Measurements from ENCODE around the gene IGFBP7. TPM values are rescaled to one million over a fixed set of nuclear protein-coding genes. Genes with fewer than 3 reads are reported as not detected.

IGFBP7 gene
- total and polyA plus RNA-seq, 2 of the 8 experiments (the other 6 are each of a cell fraction or from before 2014, with no cell fraction given), result 0.17 to 0.48 TPM

DNA sequence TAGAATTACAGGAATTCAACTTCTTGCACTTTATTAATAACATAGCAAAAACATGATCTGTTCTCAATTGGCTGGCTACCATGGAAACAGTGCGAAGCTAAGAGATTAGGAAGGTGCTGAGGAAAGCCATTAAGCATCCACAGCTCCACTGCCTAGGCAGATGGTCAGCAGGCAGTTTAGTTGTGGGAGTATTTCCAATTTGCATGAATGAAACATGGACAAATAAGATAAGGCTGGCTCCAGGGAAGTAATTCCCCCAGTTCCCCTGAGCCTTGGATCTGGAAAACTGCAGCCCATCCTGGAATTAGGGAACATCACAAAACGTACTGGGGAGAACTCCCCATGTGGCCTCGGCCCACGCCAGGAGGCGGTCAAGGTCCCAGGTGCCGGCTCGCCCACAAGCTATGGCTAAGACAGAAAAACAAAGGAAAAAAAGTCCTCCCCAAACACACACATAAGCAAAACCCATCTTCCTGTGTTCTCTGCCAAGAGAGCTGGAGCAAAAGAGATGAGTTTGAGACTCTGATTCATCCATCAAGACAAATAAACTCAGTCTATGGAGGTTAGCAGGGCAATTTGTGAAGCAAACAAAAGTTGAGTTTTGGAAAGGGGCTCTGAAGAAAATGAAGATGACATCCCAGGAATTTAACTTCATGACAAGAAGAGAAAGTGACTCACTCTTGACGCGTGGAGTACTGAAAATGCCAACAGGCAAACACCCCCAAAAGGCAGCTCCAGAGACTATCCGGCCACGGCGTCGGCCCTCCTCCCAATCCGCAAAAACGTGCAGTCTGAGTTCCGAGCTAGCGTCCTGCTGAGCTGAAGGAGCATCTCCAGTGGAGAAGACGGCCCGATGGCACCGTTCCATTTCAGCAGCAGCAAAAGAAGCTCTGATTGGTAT is 45.1 kb downstream of the IGFBP7 start:
- Histone ChIP-seq H3K14ac (ENCODE audit: insufficient read length) (no peak overlapping the region), H3K27me3 (replicated peaks in 1 of 4; ENCODE audit: control insufficient read depth in 3 of 4, extremely low read depth in 1 of 4, insufficient read depth in 3 of 4, low read length in 3 of 4) (no peaks in the 10 kb centered on the region), H2AFZ (ENCODE audit: low read length) (no peak overlapping the region), H4K91ac (replicated peaks; ENCODE audit: insufficient read length, low read length) (no peak overlapping the region), H2BK120ac (replicated peaks; ENCODE audit: low read depth, low read length) (no peak overlapping the region), H4K8ac (ENCODE audit: extremely low read depth, insufficient read depth, low read length) (no peak overlapping the region; the same call in 1 of the 2 replicates), H3K4me1 (replicated peaks in 1 of 4; ENCODE audit: control insufficient read depth in 3 of 4, insufficient read depth in 4 of 4, low read length in 3 of 4) (no peaks in the 10 kb centered on the region), H2BK15ac (ENCODE audit: low read length) (no peak overlapping the region), H3K9me3 (ENCODE audit: insufficient read depth in 2 of 2, low read depth in 1 of 2, low read length in 1 of 2) (no peaks in the 10 kb centered on the region), H3K4ac (replicated peaks; ENCODE audit: insufficient read length, low read depth, low read length) (no peak overlapping the region), H2BK5ac (ENCODE audit: low read depth, low read length) (no peak overlapping the region), H4K5ac (ENCODE audit: insufficient read length, low read depth, low read length) (no peak overlapping the region), H3K79me2 (ENCODE audit: control insufficient read depth in 1 of 2, insufficient read depth in 2 of 2, low read length in 2 of 2) (no peaks in the 10 kb centered on the region), H3K79me1 (ENCODE audit: low read depth, low read length) (no peaks in the 10 kb centered on the region), H3K4me2 (ENCODE audit: insufficient read depth in 1 of 2, low read depth in 2 of 2, low read length in 2 of 2) (no peak overlapping the region), H2BK20ac (ENCODE audit: low read length) (no peak overlapping the region), H3K23me2 (ENCODE audit: low read depth, low read length) (no peaks in the 10 kb centered on the region), H3K4me3 (ENCODE audit: extremely low read depth in 1 of 4, insufficient read depth in 2 of 4, low read depth in 3 of 4, low read length in 4 of 4) (no peak overlapping the region), H4K20me1 (replicated peaks in 1 of 2; ENCODE audit: control insufficient read depth in 1 of 2, insufficient read depth in 2 of 2, low read length in 2 of 2) (no peaks in the 10 kb centered on the region), H2BK12ac (ENCODE audit: low read depth, low read length) (no peak overlapping the region), H3K56ac (replicated peaks; ENCODE audit: insufficient read length, low read depth, low read length) (no peak overlapping the region), H3K18ac (ENCODE audit: extremely low read depth, low read length) (no peak overlapping the region), H2AK5ac (ENCODE audit: low read depth, low read length) (no peak overlapping the region), H3K36me3 (ENCODE audit: control insufficient read depth in 2 of 4, insufficient read depth in 4 of 4, low read length in 3 of 4) (no peaks in the 10 kb centered on the region), H3K23ac (ENCODE audit: insufficient read length) (no peak overlapping the region), H3K27ac (ENCODE audit: low read depth, low read length) (no peak overlapping the region), H3K9ac (replicated peaks in 1 of 4; ENCODE audit: extremely low read depth in 1 of 4, low read depth in 3 of 4, low read length in 3 of 4) (no peak overlapping the region)
- ChIA-PET POLR2A (ENCODE audit: partially characterized antibody) (no interaction called here), CTCF (ENCODE audit: partially characterized antibody) (interaction anchor here (0.5 to 2.4 kb wide), 4 partner anchors 18 to 129 kb away, joined by 3 to 8 read pairs (median 4); no protein-coding TSS in a partner anchor)
- WGBS, 2 experiments (ENCODE audit: extremely low coverage in 1 of 2, insufficient coverage in 1 of 2, insufficient read length in 1 of 2, insufficient replicate concordance in 2 of 2, low coverage in 1 of 2, low lambda C conversion rate in 2 of 2, missing lambda C conversion rate in 1 of 2), result 88% methylated on average over 20 of the region's 20 CpGs; no CpG with 5 or more reads in 1 of the 2 experiments
- no peak for FAIRE-seq
- DNase-seq (ENCODE audit: low read depth in 1 of 2, low spot score in 2 of 2), result no peak
- TF ChIP-seq BACH1 (IDR thresholded peaks at IDR 0.05; ENCODE audit: low read length) (no peak), RBBP5 (IDR thresholded peaks at IDR 0.05; ENCODE audit: borderline replicate concordance, low read depth, low read length) (no peak), GTF2F1 (IDR thresholded peaks at IDR 0.05; ENCODE audit: borderline replicate concordance, low read depth, low read length) (no peak), CHD2 (IDR thresholded peaks at IDR 0.05; ENCODE audit: low read length) (no peak), FOSL1 (IDR thresholded peaks at IDR 0.05; ENCODE audit: insufficient read depth, low read depth, low read length) (no peak), KDM4A (IDR thresholded peaks at IDR 0.05; ENCODE audit: low read depth, low read length, severe bottlenecking) (no peak), SP2 (IDR thresholded peaks at IDR 0.05; ENCODE audit: low read length) (no peak), CREB1 (IDR thresholded peaks at IDR 0.05) (no peak), SRF (IDR thresholded peaks at IDR 0.05; ENCODE audit: low read depth, low read length) (no peak), SAP30 (IDR thresholded peaks at IDR 0.05; ENCODE audit: insufficient read depth, insufficient replicate concordance, low read length) (no peak), TAF1 (IDR thresholded peaks at IDR 0.05; ENCODE audit: low read depth, low read length) (no peak), YY1 (IDR thresholded peaks at IDR 0.05; ENCODE audit: low read depth, low read length) (no peak)
- TF ChIP-seq, protein P1, sequence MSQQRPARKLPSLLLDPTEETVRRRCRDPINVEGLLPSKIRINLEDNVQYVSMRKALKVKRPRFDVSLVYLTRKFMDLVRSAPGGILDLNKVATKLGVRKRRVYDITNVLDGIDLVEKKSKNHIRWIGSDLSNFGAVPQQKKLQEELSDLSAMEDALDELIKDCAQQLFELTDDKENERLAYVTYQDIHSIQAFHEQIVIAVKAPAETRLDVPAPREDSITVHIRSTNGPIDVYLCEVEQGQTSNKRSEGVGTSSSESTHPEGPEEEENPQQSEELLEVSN (IDR thresholded peaks at IDR 0.05), result no peak
